Mesothelial cell of epicardium (in vitro differentiated cells): Measurements from ENCODE around the gene SLC2A1. TPM values are rescaled to one million over a fixed set of nuclear protein-coding genes. Genes with fewer than 3 reads are reported as not detected.

Experiments
- DNase-seq, 2 experiments: peaks; one replicate each; pipeline ENCODE4 v3.0.0; 2021; ENCODE audit warnings: low spot score in 2 of 2; ENCODE audit not compliant: unreplicated experiment in 2 of 2
- H3K27ac Mint-ChIP-seq: 2 replicates; pipeline ENCODE4 v1.8.0; 2021; ENCODE audit warnings: mixed read lengths
- H3K27me3 Mint-ChIP-seq: 2 replicates; pipeline ENCODE4 v1.8.0; 2021; ENCODE audit warnings: low read depth, mixed read lengths
- H3K36me3 Mint-ChIP-seq: 2 replicates; pipeline ENCODE4 v1.8.0; 2021; ENCODE audit warnings: mixed read lengths
- H3K4me1 Mint-ChIP-seq: 2 replicates; pipeline ENCODE4 v1.8.0; 2021; ENCODE audit warnings: mixed read lengths
- H3K4me3 Mint-ChIP-seq: 2 replicates; pipeline ENCODE4 v1.8.0; 2021; ENCODE audit warnings: mild to moderate bottlenecking, moderate library complexity, mixed read lengths
- H3K9me3 Mint-ChIP-seq: 2 replicates; pipeline ENCODE4 v1.8.0; 2021; ENCODE audit warnings: mixed read lengths
- total RNA-seq: library from RNA; stranded (reverse); gene quantifications from 3 replicates; pipeline ENCODE4 v1.2.1, GENCODE V29; 2021
- TF ChIP-seq, protein P1 (sequence below): fragments of 200-600 bp; sonication (generic); IDR thresholded peaks from one replicate; pipeline ENCODE4 v1.5.0; 2021; ENCODE audit warnings: antibody characterized with exemption; ENCODE audit not compliant: unreplicated experiment

SLC2A1 gene
- total RNA-seq, 1 donor from 2014 or later = 786 TPM

DNA sequence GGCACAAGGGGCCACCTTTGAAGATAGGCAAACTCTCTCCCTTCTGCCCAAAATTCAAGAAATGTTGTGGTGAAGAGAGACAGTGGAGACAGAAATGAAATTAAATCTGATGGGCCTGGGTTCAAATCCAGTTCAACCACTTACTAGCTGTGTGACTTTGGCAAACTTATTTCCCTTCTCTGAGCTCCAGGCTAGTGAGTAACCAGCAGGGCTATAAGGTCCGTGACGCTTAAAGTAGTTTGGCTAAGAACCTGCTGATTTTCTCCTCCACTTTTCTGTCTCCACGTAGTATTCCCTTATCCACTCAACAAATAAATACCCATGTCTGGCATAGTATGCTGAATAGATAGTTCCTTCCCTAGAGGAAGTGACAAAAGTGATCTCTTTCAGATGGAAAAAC lies 1.9 kb downstream of the SLC2A1 start:
- H3K27me3 Mint-ChIP-seq = no peaks in the 10 kb centered on the region
- peaks cover 65% of the 10 kb centered on the region for H3K4me1 Mint-ChIP-seq
- TF ChIP-seq, protein P1, sequence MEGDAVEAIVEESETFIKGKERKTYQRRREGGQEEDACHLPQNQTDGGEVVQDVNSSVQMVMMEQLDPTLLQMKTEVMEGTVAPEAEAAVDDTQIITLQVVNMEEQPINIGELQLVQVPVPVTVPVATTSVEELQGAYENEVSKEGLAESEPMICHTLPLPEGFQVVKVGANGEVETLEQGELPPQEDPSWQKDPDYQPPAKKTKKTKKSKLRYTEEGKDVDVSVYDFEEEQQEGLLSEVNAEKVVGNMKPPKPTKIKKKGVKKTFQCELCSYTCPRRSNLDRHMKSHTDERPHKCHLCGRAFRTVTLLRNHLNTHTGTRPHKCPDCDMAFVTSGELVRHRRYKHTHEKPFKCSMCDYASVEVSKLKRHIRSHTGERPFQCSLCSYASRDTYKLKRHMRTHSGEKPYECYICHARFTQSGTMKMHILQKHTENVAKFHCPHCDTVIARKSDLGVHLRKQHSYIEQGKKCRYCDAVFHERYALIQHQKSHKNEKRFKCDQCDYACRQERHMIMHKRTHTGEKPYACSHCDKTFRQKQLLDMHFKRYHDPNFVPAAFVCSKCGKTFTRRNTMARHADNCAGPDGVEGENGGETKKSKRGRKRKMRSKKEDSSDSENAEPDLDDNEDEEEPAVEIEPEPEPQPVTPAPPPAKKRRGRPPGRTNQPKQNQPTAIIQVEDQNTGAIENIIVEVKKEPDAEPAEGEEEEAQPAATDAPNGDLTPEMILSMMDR = no peak
- no peak for DNase-seq
- peaks cover 18% of the 10 kb centered on the region for H3K36me3 Mint-ChIP-seq
- H3K9me3 Mint-ChIP-seq = no peaks in the 10 kb centered on the region
- H3K27ac Mint-ChIP-seq = peak overlapping the region; percentile 97
- peak overlapping the region; percentile 96 for H3K4me3 Mint-ChIP-seq

DNA sequence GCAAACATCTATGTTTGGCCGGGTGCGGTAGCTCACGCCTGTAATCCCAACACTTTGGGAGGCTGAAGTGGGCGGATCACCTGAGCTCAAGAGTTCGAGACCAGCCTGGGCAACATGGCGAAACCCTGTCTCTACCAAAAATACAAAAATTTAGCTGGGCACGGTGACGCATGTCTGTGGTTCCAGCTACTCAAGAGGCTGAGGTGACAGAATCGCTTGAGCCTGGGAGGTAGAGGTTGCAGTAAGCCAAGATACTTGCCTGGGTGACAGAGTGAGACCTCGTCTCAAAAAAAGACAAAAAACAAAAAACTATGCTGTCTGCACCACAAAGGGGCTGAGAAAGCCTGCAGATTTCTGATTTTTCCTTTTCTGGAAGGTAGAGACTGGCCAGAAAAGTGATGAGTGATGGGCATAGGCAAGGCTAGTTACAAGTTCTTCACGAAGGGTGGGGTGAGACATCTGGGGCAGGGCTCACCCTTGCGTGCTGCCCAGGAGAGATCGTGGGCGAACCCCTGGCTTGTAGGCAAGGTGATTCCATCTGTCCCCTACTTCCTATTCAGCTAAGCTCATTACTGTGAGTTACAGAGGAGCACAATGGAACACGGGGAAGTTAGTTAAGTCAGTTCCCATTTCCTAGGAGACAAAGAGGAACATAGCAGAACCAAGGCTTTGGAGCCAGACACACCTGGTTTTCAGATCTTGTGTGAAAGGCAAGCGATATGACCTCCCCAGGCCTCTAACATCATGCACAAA lies 3.2 kb downstream of the SLC2A1 start:
- Mint-ChIP-seq H3K27me3 (no peaks in the 10 kb centered on the region), H3K4me1 (peaks cover 62% of the 10 kb centered on the region)

DNA sequence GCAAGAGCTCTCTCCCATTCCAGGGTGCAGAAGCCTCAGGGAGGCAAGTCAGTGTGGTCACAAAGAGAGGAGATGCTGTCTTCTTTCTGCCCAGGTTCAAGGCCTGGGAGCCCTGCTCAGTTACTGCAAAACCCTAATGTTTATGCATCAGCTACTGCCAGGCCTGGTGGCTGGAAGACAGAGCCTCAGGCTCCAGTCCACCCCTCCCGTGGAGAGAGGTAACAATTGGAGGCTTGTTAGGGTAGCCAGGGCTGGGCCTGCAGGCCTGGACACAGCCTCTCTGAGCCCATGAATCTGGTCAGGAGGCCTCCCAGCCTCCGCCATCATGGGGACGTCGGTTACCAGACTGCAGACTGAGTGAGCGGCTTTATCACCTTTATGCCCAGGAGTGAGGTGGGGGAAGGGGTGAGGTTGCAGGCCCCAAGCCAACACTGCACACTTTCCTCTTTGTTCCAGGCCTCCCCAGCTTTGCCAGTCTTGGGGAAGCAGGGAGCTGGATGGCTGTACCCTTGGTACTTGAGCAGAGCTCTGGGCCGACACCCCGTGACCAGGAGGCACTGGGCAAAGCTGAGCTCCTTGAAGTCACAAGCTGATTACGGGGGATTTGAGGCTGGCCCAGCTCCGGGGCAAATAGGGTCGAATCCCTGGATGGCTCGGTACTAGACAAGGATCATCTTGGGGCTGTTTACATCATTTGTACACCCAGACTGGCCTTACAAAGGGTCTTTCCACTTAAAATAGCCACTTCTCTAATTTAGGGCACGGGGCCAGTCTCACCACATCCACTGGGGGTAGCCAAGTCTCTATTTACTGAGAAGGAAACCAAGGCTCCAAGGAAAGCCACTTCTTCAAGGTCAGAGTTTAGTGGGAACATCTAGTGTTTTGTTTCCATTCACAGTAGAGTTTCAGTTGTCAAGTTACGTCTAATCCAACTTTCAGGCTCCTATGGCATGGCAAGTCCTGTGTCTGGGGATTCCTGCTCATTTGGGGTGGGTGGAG lies 5.2 kb downstream of the SLC2A1 start:
- Mint-ChIP-seq H3K27me3 (no peaks in the 10 kb centered on the region), H3K4me1 (peaks cover 71% of the 10 kb centered on the region), H3K9me3 (no peaks in the 10 kb centered on the region), H3K27ac (peak overlapping the region; percentile 94), H3K36me3 (peaks cover 28% of the 10 kb centered on the region), H3K4me3 (peak overlapping the region; percentile 96)
- DNase-seq = no peak
- TF ChIP-seq, protein P1 = no peak

More for the DNA sequence above, 3.2 kb downstream of the SLC2A1 start:
- peaks cover 26% of the 10 kb centered on the region for H3K36me3 Mint-ChIP-seq
- peak overlapping the region; percentile 94 for H3K27ac Mint-ChIP-seq
- H3K9me3 Mint-ChIP-seq = no peaks in the 10 kb centered on the region
- TF ChIP-seq, protein P1 = no peak
- H3K4me3 Mint-ChIP-seq = peak overlapping the region; percentile 96
- DNase-seq = no peak

DNA sequence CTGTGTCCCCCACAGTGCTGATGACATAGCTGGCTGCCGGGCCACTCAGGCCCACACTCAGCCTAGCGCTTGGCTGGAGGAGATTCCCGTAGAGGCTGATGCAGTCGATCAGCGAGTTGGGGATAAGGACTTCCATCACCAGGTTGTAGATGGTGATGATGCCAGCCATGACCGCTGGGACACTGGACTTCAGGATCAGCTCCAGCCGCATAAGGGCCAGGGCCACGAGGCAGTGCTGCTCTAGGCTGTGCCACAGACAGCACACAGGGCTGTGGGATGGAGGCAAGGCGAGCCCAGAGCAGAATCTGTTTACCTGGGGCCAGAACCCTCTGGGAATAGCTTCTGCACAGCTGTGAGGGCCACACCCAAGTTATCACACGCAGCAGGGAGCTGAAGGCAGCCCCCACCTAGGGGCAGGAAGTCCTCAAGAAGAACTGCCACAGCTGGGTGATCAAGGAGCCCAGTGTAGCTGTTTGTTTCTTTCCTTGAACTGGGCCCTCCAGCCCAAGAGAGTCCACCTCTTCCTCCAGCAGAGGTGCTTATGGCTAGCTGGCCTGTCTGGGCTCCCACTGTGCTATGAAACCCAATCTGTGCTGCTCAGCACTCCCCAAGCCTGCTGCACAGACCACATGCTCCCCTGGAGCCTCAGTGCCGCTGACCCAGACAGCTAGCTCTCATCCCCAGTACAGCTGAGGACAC lies 6.2 kb downstream of the SLC2A1 start:
- Mint-ChIP-seq H3K27ac (peak overlapping the region; percentile 80), H3K4me1 (peaks cover 82% of the 10 kb centered on the region), H3K4me3 (peak overlapping the region; percentile 96), H3K9me3 (no peaks in the 10 kb centered on the region), H3K36me3 (peaks cover 28% of the 10 kb centered on the region), H3K27me3 (no peaks in the 10 kb centered on the region)
- DNase-seq = no peak
- TF ChIP-seq, protein P1 = no peak

DNA sequence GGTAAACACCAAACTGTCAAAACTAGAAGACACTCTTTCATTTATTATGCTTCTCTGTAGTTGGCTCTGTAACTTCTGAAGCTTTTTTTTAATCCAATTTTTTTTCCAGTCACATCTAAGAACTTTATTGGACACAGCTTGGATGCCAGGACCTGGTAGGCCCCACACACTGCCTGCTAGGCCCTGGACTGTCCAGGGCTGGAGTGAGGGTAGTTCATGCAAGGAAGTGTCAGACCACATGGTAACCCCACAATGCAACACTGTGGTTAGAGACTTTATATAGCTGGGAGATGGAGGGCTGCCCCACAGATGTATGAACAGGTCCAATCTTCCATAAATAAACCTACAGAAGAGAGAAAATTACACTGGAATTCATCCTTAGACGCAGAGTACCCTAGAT lies 7.1 kb downstream of the SLC2A1 start:
- H3K4me1 Mint-ChIP-seq = peaks cover 85% of the 10 kb centered on the region
- H3K36me3 Mint-ChIP-seq = peaks cover 22% of the 10 kb centered on the region
- DNase-seq = no peak
- H3K27me3 Mint-ChIP-seq = no peaks in the 10 kb centered on the region
- H3K9me3 Mint-ChIP-seq = no peaks in the 10 kb centered on the region
- H3K27ac Mint-ChIP-seq = peak overlapping the region; percentile 80
- H3K4me3 Mint-ChIP-seq = peak overlapping the region; percentile 96
- TF ChIP-seq, protein P1 = no peak
